ENCODE measurements around the gene TBC1D16. TPM values are rescaled to one million over a fixed set of nuclear protein-coding genes. Genes with fewer than 3 reads are reported as not detected.

The TBC1D16 gene
- total and polyA plus RNA-seq, 2 donors (not counting 1 experiment from before 2014, with no cell fraction given): 0.82 to 2.7 TPM

DNA sequence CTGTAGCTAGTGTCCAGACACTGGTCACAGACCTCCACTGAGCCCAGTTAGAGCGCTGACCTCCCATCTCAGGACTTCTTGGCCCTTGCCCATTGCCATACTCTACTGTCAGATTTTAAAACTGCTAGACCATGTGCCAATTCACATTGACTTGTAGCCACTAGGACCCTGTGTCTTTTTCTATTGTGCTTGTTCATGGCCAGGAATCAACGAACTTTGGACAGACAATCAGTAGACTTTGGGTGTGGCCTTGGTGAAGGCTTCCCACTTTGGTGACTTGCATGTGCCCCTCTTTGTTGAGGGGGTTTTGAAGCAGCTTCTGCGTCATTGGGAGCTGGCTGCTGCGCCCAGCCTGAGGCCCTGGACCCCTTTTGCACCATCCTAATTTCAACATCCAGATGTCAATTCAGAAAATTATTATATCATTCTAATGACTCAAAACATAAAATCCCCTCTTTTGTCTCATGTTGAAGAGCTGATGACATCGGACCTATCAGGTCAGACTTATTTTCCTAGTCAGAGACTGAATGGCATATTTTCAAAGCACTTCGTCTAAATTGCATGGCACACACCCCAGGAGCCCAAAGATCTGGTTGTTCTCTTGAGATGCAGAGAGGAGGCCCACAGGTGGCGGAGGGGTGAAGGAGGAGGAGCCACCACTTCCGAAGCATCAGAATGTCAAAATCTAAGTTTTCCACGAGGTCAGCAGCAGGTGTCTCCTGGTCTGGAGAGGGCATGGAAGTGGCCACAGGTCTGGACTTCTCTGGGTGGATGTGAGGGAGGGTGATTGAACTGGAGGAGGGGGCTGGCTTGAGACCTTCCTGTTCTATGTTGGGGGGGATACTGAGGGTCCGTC is 103.0 kb downstream of the TBC1D16 start:
- Histone ChIP-seq H3K4me2 (replicated peaks; ENCODE audit: low read depth, low read length, poor library complexity, severe bottlenecking) (no peak overlapping the region), H3K9ac (ENCODE audit: low read length) (no peak overlapping the region), H3K4me3 (ENCODE audit: control extremely low read depth in 1 of 5, extremely low read depth in 1 of 5, insufficient read depth in 1 of 5, low read depth in 2 of 5, low read length in 4 of 5) (no peak overlapping the region), H3K9me3 (ENCODE audit: control extremely low read depth in 1 of 3, control insufficient read depth in 2 of 3, insufficient read depth in 1 of 3, low read length in 2 of 3) (peaks cover 0 to 2% (median 0%) of the 10 kb centered on the region in 3 donors), H3K36me3 (replicated peaks in 1 of 2; ENCODE audit: control extremely low read depth in 1 of 2, control insufficient read depth in 1 of 2, extremely low read depth in 1 of 2, insufficient read depth in 2 of 2, low read length in 1 of 2) (no peaks in the 10 kb centered on the region), H4K20me1 (ENCODE audit: control insufficient read depth, insufficient read depth, low read length, poor library complexity, severe bottlenecking) (no peaks in the 10 kb centered on the region), H3K27me3 (replicated peaks in 1 of 4; ENCODE audit: control extremely low read depth in 1 of 4, control insufficient read depth in 3 of 4, insufficient read depth in 4 of 4, low read length in 3 of 4) (peaks cover 0 to 35% (median 12%) of the 10 kb centered on the region in 4 experiments), H3K27ac (ENCODE audit: low read length in 2 of 2) (no peak overlapping the region), H2AFZ (ENCODE audit: insufficient read depth, low read depth, low read length, poor library complexity, severe bottlenecking) (no peak overlapping the region), H3K4me1 (ENCODE audit: control insufficient read depth in 2 of 2, insufficient read depth in 2 of 2, low read length in 2 of 2) (peaks cover 60 to 86% of the 10 kb centered on the region in 2 donors), H3K79me2 (ENCODE audit: control insufficient read depth, insufficient read depth, low read length) (no peaks in the 10 kb centered on the region)
- Mint-ChIP-seq H3K27me3 (peaks cover 14% of the 10 kb centered on the region), H3K4me1 (peaks cover 75% of the 10 kb centered on the region), H3K4me3 (peak overlapping the region; percentile 52), H3K27ac (peak overlapping the region; percentile 71), H3K9me3 (ENCODE audit: insufficient read depth) (no peaks in the 10 kb centered on the region)
- DNase-seq (no peak), ATAC-seq (ENCODE audit: low read depth) (no peak)
- 64% methylated on average over 8 of the region's 10 CpGs for WGBS (ENCODE audit: insufficient coverage)
- ChIA-PET CTCF (interaction anchor here (3.0 kb wide), 1 partner anchor 38 kb away, joined by 15 read pairs; no protein-coding TSS in a partner anchor), POLR2A (no interaction called here)
- TF ChIP-seq CTCF (IDR thresholded peaks at IDR 0.05): no peak
- TF ChIP-seq EZH2 (IDR thresholded peaks at IDR 0.05; ENCODE audit: borderline replicate concordance, insufficient read depth, low read depth, low read length, poor library complexity, severe bottlenecking): no peak
- intact Hi-C loops (cut with micrococcal nuclease): loop anchor here (5.0 kb wide), 1 partner anchor 90 kb away; no protein-coding TSS in a partner anchor

GRCh38 chr17:79931817-79932309 is 103.8 kb downstream of the TBC1D16 start:
- Histone ChIP-seq H3K9me3 (ENCODE audit: control extremely low read depth in 1 of 3, control insufficient read depth in 2 of 3, insufficient read depth in 1 of 3, low read length in 2 of 3) (no peaks in the 10 kb centered on the region), H3K4me1 (ENCODE audit: control insufficient read depth in 2 of 2, insufficient read depth in 2 of 2, low read length in 2 of 2) (peaks cover 52 to 77% of the 10 kb centered on the region in 2 donors), H2AFZ (ENCODE audit: insufficient read depth, low read depth, low read length, poor library complexity, severe bottlenecking) (no peak overlapping the region), H3K9ac (ENCODE audit: low read length) (no peak overlapping the region), H3K4me3 (ENCODE audit: control extremely low read depth in 1 of 5, extremely low read depth in 1 of 5, insufficient read depth in 1 of 5, low read depth in 2 of 5, low read length in 4 of 5) (no peak overlapping the region), H3K27me3 (replicated peaks in 1 of 4; ENCODE audit: control extremely low read depth in 1 of 4, control insufficient read depth in 3 of 4, insufficient read depth in 4 of 4, low read length in 3 of 4) (peaks cover 0 to 33% (median 12%) of the 10 kb centered on the region in 4 experiments), H4K20me1 (ENCODE audit: control insufficient read depth, insufficient read depth, low read length, poor library complexity, severe bottlenecking) (no peaks in the 10 kb centered on the region), H3K36me3 (replicated peaks in 1 of 2; ENCODE audit: control extremely low read depth in 1 of 2, control insufficient read depth in 1 of 2, extremely low read depth in 1 of 2, insufficient read depth in 2 of 2, low read length in 1 of 2) (no peaks in the 10 kb centered on the region), H3K79me2 (ENCODE audit: control insufficient read depth, insufficient read depth, low read length) (no peaks in the 10 kb centered on the region), H3K4me2 (replicated peaks; ENCODE audit: low read depth, low read length, poor library complexity, severe bottlenecking) (peak overlapping the region; percentile 69), H3K27ac (ENCODE audit: low read length in 2 of 2) (peak overlapping the region in 1 of 2 donors; percentile 18)
- H3K27ac Mint-ChIP-seq: peak overlapping the region; percentile 80
- TF ChIP-seq EZH2 (IDR thresholded peaks at IDR 0.05; ENCODE audit: borderline replicate concordance, insufficient read depth, low read depth, low read length, poor library complexity, severe bottlenecking): no peak
- TF ChIP-seq CTCF (IDR thresholded peaks at IDR 0.05): no peak
- H3K9me3 Mint-ChIP-seq (ENCODE audit: insufficient read depth): no peaks in the 10 kb centered on the region
- no peak for ATAC-seq (ENCODE audit: low read depth)
- peaks cover 67% of the 10 kb centered on the region for H3K4me1 Mint-ChIP-seq
- intact Hi-C loops (cut with micrococcal nuclease): loop anchor here (5.0 kb wide), 1 partner anchor 90 kb away; no protein-coding TSS in a partner anchor
- 76% methylated on average over 10 of the region's 10 CpGs for WGBS (ENCODE audit: insufficient coverage)
- POLR2A ChIA-PET: no interaction called here
- CTCF ChIA-PET: interaction anchor here (0.6 to 3.0 kb wide), 3 partner anchors 39 to 63 kb away, joined by 3 to 15 read pairs (median 4); no protein-coding TSS in a partner anchor
- peak overlapping the region; percentile 78 for H3K4me3 Mint-ChIP-seq
- peaks cover 14% of the 10 kb centered on the region for H3K27me3 Mint-ChIP-seq
- DNase-seq: no peak

Measured in B cell (primary cell).